Measurements from ENCODE around the gene MYRF.

The MYRF gene

GRCh38 chr11:61760946-61761345, 8.5 kb downstream of the MYRF start:
- no peak for DNase-seq (ENCODE audit: low read depth in 2 of 2)

- no peak for DNase-seq (ENCODE audit: low read depth in 2 of 2)
Observed at GRCh38 chr11:61761440-61762222, 9.2 kb downstream of the MYRF start.

- no peak for DNase-seq (ENCODE audit: low read depth in 2 of 2)
Observed at GRCh38 chr11:61762223-61762615, 9.8 kb downstream of the MYRF start.

- no peak for DNase-seq (ENCODE audit: low read depth in 2 of 2)
Observed at GRCh38 chr11:61762798-61763197, 10.4 kb downstream of the MYRF start.

- DNase-seq (ENCODE audit: low read depth in 2 of 2), result no peak
Observed at GRCh38 chr11:61763930-61764605, 11.6 kb downstream of the MYRF start.

GRCh38 chr11:61764606-61765260, 12.3 kb downstream of the MYRF start:
- no peak for DNase-seq (ENCODE audit: low read depth in 2 of 2)

DNA sequence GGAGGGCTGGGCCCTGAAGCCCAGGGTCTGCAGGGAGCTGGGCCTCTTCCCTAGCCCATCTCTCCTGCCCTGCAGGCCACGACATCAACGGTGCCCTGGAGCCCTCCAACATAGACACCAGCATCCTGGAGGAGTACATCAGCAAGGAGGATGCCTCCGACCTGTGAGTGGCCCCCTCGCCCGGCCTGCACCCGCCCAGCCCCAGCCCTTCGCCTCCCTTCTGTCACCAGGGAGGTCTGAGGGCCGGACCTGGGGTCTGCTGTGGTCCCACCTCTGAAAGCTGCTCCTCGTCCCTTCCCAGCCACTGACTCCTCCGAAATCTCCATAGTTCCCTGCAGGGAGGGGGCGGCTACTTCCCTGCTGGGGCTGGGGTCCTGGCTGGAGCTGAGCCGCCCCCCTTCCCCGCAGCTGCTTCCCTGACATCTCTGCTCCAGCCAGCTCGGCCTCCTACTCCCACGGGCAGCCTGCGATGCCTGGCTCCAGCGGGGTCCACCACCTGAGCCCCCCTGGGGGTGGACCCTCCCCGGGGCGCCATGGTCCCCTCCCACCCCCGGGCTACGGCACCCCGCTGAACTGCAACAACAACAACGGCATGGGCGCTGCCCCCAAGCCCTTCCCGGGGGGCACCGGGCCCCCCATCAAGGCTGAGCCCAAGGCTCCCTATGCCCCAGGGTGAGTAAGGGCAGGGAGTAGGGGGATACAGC, 13.3 kb downstream of the MYRF start:
- no peak for DNase-seq (ENCODE audit: low read depth in 2 of 2)

GRCh38 chr11:61766353-61766841, 14.0 kb downstream of the MYRF start:
- no peak for DNase-seq (ENCODE audit: low read depth in 2 of 2)

- no peak for DNase-seq (ENCODE audit: low read depth in 2 of 2)
Observed at GRCh38 chr11:61768376-61769076, 16.1 kb downstream of the MYRF start.

- DNase-seq (ENCODE audit: low read depth in 2 of 2), result no peak
Observed at GRCh38 chr11:61769169-61769920, 16.9 kb downstream of the MYRF start.

- no peak for DNase-seq (ENCODE audit: low read depth in 2 of 2)
Observed at GRCh38 chr11:61769946-61770683, 17.7 kb downstream of the MYRF start.

DNA sequence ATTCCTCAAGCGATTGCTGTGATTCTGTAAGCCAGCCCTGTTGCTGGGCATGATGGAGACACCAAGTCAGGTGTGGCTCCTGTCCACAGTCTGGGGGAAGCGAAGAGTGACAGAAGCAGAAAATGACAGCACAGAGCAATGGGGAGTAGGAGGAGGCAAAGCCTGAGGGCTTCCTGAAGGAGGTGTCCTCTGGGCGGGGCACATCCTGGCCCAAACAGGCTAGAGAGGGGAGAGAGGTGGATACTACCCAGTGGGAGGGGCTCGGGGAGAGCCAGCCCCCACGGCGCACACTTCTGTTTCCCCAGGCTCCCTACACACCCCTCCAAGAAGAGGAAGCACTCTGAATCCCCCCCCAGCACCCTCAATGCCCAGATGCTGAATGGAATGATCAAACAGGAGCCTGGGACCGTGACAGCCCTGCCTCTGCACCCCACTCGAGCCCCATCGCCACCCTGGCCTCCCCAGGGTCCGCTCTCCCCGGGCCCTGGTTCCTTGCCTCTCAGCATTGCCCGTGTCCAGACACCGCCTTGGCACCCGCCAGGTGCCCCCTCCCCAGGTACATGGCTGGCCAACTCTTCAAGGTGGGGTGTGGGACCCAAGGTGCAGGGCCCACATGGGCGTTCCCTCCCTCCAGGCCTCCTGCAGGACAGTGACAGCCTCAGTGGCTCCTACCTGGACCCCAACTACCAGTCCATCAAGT, 18.9 kb downstream of the MYRF start:
- no peak for DNase-seq (ENCODE audit: low read depth in 2 of 2)

DNA sequence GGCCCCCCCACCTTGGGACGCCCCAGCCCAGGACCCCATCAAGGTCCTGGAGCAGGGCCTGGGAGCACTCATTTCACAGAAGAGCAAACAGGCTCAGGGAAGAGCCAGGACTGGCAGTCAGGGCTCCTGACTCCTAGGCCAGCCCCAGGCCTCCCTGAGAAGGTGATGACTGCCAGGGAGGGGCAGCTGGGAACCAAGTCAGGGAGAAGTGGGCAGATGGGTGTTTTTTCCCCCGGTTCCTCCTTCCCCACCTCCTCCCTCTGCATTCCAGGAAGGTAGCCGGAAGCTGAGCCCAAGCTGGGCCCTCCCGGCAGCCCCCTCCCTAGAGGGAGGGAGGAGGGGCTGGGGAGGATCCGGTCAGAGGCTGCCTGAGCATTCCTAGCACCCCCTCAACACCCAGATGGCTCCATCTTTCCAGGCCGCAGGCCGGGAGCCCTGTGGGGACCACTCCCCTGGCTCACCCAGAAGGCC, 19.6 kb downstream of the MYRF start:
- no peak for DNase-seq (ENCODE audit: low read depth in 2 of 2)

DNA sequence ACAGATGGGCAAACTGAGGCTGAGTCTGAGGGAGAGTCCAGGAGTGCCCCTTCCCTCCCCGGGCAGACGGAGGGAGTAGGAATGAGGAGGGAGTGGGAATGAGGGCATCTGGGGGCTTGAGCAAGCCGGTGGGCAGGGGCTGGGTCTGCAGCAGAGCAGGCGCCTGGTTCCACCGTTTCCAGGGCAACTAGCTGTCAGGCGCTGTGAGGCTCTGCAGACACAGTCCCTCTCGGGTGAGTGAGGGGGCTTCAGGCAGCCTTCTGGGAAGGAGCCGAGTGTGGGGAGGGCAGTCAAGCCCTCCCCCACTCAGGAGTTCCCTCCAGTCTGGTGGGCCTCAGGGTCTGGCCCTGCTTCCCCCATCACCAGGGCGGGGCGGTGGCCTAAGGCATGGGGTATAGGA, 20.9 kb downstream of the MYRF start:
- no peak for DNase-seq (ENCODE audit: low read depth in 2 of 2)

- DNase-seq (ENCODE audit: low read depth in 2 of 2), result no peak
Observed at GRCh38 chr11:61773809-61774208, 21.4 kb downstream of the MYRF start.

DNA sequence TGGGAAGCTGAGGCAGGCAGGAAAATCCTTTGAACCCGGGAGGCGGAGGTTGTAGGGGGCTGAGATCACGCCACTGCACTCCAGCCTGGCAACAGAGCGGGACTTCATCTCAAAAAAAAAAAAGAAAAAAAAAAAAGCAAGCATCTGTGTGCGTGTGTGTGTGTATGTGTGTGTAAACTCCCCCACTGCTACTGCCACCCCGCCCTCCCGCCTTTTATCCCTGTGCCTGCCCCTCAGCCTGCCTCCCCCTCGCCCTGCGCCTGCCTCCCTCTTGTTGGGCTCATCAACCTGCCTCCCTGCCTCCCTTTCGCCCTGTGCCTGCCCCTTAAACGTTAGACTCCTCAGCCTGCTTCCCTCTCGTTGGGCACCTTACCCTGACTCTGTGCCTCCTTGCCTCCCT, 22.0 kb downstream of the MYRF start:
- no peak for DNase-seq (ENCODE audit: low read depth in 2 of 2)

DNA sequence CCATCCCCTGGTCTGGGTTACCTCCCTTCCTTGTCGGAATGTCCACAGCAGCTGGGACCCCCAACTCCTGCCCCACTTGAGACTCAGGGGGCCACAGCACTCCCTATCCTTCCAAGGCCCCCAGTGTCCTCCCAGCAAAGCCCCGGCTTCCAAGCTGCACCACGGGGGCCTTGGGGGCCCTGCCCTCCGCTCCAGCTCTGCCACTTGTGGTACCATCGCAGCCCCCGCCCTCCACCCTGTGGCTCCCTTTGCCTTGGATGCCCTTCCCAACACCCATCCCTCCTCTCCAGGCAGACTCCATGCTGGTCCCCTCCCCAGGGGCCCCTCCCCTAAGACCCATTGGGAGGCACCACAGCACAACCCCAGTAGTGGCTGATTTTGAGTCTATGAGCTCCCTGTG, 22.7 kb downstream of the MYRF start:
- DNase-seq (ENCODE audit: low read depth in 2 of 2), result no peak

DNA sequence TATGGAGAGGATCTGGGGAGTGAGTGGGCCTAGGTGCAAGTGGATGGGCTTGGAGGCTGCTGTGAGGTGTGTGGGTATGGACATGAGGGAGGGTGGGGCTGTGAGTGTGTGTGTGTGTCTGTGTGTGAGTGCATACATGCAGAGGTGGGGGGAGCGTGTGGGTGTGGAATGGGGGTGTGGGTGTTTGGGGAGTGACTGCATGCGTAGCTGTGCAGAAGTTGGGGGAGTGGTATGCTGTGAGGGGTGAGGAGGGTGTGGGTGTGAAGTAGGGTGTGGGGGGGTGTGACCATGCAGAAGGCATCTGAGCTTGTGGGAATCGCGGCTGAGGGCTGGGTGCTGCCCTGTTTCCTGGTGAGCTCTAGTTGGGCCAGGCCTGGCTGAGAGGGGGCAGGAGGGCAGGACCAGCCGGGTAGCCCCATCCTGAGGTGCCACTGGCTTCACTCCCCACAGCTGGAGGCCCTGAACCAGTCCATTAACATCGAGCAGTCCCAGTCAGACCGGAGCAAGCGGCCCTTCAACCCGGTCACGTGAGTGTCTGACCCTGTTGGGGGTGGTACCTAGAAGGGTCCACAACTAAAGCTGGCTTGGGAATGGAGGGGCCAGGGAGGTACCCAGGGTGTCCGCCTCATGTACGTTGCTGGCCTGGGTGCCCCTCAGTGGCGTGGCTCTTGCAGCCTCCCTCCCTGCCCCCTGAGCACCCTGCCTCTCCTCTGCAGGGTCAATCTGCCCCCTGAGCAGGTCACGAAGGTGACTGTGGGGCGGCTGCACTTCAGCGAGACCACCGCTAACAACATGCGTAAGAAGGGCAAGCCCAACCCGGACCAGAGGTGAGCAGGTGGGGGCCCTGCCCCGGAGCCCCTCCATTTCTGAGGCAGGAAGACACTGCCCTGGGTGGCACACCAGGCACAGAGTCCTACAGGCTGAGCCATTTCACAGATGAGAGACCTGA, 23.4 kb downstream of the MYRF start:
- DNase-seq (ENCODE audit: low read depth in 2 of 2), result no peak
